HG03558 (cell line): ENCODE data around the gene FAF1.
"Not testable (repeated sequence)": the region's sequence is repeated elsewhere in the genome, so short reads cannot be mapped to it uniquely, and the experiment has no call there.

Source experiments
- ATAC-seq: cut with Tn5 transposase; IDR thresholded peaks from one replicate; pipeline ENCODE4 v1.9.1; 2021; ENCODE audit warnings: moderate number of reproducible peaks; ENCODE audit not compliant: unreplicated experiment; ENCODE audit errors: extremely low read depth

FAF1 gene

GRCh38 chr1:50820545-50820944, 139.5 kb downstream of the FAF1 start:
- no peak for ATAC-seq

GRCh38 chr1:50812346-50812745, 147.7 kb downstream of the FAF1 start:
- no peak for ATAC-seq

GRCh38 chr1:50808296-50808695, 151.8 kb downstream of the FAF1 start:
- ATAC-seq, result no peak

- ATAC-seq, result no peak
Observed at GRCh38 chr1:50796272-50796671, 163.8 kb downstream of the FAF1 start.

- no peak for ATAC-seq
Observed at GRCh38 chr1:50793521-50793920, 166.5 kb downstream of the FAF1 start.

- no peak for ATAC-seq
Observed at GRCh38 chr1:50787266-50787665, 172.8 kb downstream of the FAF1 start.

- no peak for ATAC-seq
Observed at GRCh38 chr1:50783286-50783685, 176.8 kb downstream of the FAF1 start.

GRCh38 chr1:50780797-50781196, 179.3 kb downstream of the FAF1 start:
- no peak for ATAC-seq

- no peak for ATAC-seq
Observed at GRCh38 chr1:50779801-50780200, 180.3 kb downstream of the FAF1 start.

- ATAC-seq, result no peak
Observed at GRCh38 chr1:50775740-50776139, 184.3 kb downstream of the FAF1 start.

GRCh38 chr1:50774759-50775351, 185.2 kb downstream of the FAF1 start:
- no peak for ATAC-seq

- ATAC-seq, result no peak
Observed at GRCh38 chr1:50766688-50767087, 193.4 kb downstream of the FAF1 start.

- not testable (repeated sequence) for ATAC-seq
Observed at GRCh38 chr1:50756543-50756942, 203.5 kb downstream of the FAF1 start.

- ATAC-seq, result not testable (repeated sequence)
Observed at GRCh38 chr1:50754764-50755163, 205.3 kb downstream of the FAF1 start.

GRCh38 chr1:50750021-50750619, 209.9 kb downstream of the FAF1 start:
- ATAC-seq, result no peak

- no peak for ATAC-seq
Observed at GRCh38 chr1:50747394-50747793, 212.7 kb downstream of the FAF1 start.

GRCh38 chr1:50742523-50742922, 217.5 kb downstream of the FAF1 start:
- ATAC-seq, result no peak

GRCh38 chr1:50739125-50739524, 220.9 kb downstream of the FAF1 start:
- no peak for ATAC-seq

GRCh38 chr1:50735443-50735842, 224.6 kb downstream of the FAF1 start:
- ATAC-seq, result no peak

GRCh38 chr1:50727578-50727977, 232.5 kb downstream of the FAF1 start:
- not testable (repeated sequence) for ATAC-seq

- ATAC-seq, result peak; percentile 60
Observed at GRCh38 chr1:50724626-50725286, 235.3 kb downstream of the FAF1 start.
